H9 (cell line): Measurements from ENCODE around the gene TINAG. TPM values are rescaled to one million over a fixed set of nuclear protein-coding genes. Genes with fewer than 3 reads are reported as not detected.

Source experiments
- DNase-seq: peaks from one replicate; pipeline ENCODE4 v3.0.0-alpha.2; 2017
- H2AFZ ChIP-seq: one replicate; pipeline ENCODE4 v1.6.1; 2013; ENCODE audit warnings: mild to moderate bottlenecking, low read length, control low read depth, moderate library complexity
- H2AK5ac ChIP-seq: 2 replicates; pipeline ENCODE4 v1.6.1; 2013; ENCODE audit warnings: low read length, control low read depth, mixed read lengths; ENCODE audit not compliant: insufficient read length
- H2BK120ac ChIP-seq: one replicate; pipeline ENCODE4 v1.6.1; 2013; ENCODE audit warnings: low read depth, mild to moderate bottlenecking, low read length, control low read depth, inconsistent platforms; ENCODE audit not compliant: poor library complexity, severe bottlenecking
- H2BK12ac ChIP-seq: 2 replicates; pipeline ENCODE4 v1.6.1; 2013; ENCODE audit warnings: low read length, control low read depth, mixed read lengths, low read depth; ENCODE audit not compliant: insufficient read length
- H2BK15ac ChIP-seq: 2 replicates; pipeline ENCODE4 v1.6.1; 2013; ENCODE audit warnings: low read depth, low read length, control low read depth
- H2BK20ac ChIP-seq: one replicate; pipeline ENCODE4 v1.6.1; 2013; ENCODE audit warnings: low read depth, mild to moderate bottlenecking, low read length, control low read depth, inconsistent platforms; ENCODE audit not compliant: poor library complexity, severe bottlenecking
- H2BK5ac ChIP-seq: 2 replicates; pipeline ENCODE4 v1.6.1; 2013; ENCODE audit warnings: low read length, control low read depth, mixed read lengths; ENCODE audit not compliant: insufficient read length
- H3K14ac ChIP-seq: 2 replicates; pipeline ENCODE4 v1.6.1; 2013; ENCODE audit warnings: low read length, control low read depth; ENCODE audit not compliant: insufficient read depth
- H3K18ac ChIP-seq: 2 replicates; pipeline ENCODE4 v1.6.1; 2013; ENCODE audit warnings: low read depth, mild to moderate bottlenecking, mixed read lengths, low read length, control low read depth; ENCODE audit not compliant: insufficient read length
- H3K23ac ChIP-seq: 2 replicates; pipeline ENCODE4 v1.6.1; 2013; ENCODE audit warnings: low read length, control low read depth, mixed read lengths, low read depth; ENCODE audit not compliant: insufficient read length
- H3K23me2 ChIP-seq: 2 replicates; pipeline ENCODE4 v1.6.1; 2013; ENCODE audit warnings: low read depth, mild to moderate bottlenecking, mixed read lengths, low read length, control low read depth; ENCODE audit not compliant: insufficient read length, poor library complexity, severe bottlenecking
- H3K27ac ChIP-seq: 2 replicates; pipeline ENCODE4 v1.5.1; 2013; ENCODE audit warnings: low read length, control low read depth, mixed read lengths, low read depth; ENCODE audit not compliant: insufficient read length
- H3K27me3 ChIP-seq: 2 replicates; pipeline ENCODE4 v1.6.1; 2013; ENCODE audit warnings: low read length, control low read depth, inconsistent platforms; ENCODE audit not compliant: insufficient read depth
- H3K4ac ChIP-seq: 2 replicates; pipeline ENCODE4 v1.6.1; 2013; ENCODE audit warnings: low read depth, mild to moderate bottlenecking, control low read depth, inconsistent platforms, low read length, moderate library complexity
- H3K4me1 ChIP-seq: 2 replicates; pipeline ENCODE4 v1.6.1; 2013; ENCODE audit warnings: low read length, control low read depth, inconsistent platforms; ENCODE audit not compliant: insufficient read depth
- H3K4me2 ChIP-seq: 2 replicates; pipeline ENCODE4 v1.6.1; 2013; ENCODE audit warnings: low read length, control low read depth, mixed read lengths; ENCODE audit not compliant: insufficient read length, insufficient read depth
- H3K56ac ChIP-seq: 2 replicates; pipeline ENCODE4 v1.6.1; 2013; ENCODE audit warnings: low read depth, mild to moderate bottlenecking, mixed read lengths, low read length, control low read depth; ENCODE audit not compliant: insufficient read length
- H3K79me1 ChIP-seq: 2 replicates; pipeline ENCODE4 v1.6.1; 2013; ENCODE audit warnings: low read depth, mild to moderate bottlenecking, moderate library complexity, low read length, control low read depth, inconsistent platforms; ENCODE audit not compliant: insufficient read depth, poor library complexity, severe bottlenecking
- H3K79me2 ChIP-seq: 2 replicates; pipeline ENCODE4 v1.6.1; 2013; ENCODE audit warnings: low read length, control low read depth, inconsistent platforms; ENCODE audit not compliant: insufficient read depth
- H3K9ac ChIP-seq: 2 replicates; pipeline ENCODE4 v1.6.1; 2013; ENCODE audit warnings: low read length, control low read depth, mixed read lengths; ENCODE audit not compliant: insufficient read length; ENCODE audit errors: extremely low read depth
- H3K9me3 ChIP-seq: one replicate; pipeline ENCODE4 v1.6.1; 2013; ENCODE audit warnings: low read depth, low read length, inconsistent platforms; ENCODE audit not compliant: control insufficient read depth
- H3T11ph ChIP-seq: one replicate; pipeline ENCODE4 v1.6.1; 2013; ENCODE audit warnings: mild to moderate bottlenecking, low read length, control low read depth, inconsistent platforms
- H4K20me1 ChIP-seq: one replicate; pipeline ENCODE4 v1.6.1; 2013; ENCODE audit not compliant: control insufficient read depth, insufficient read length, insufficient read depth
- H4K5ac ChIP-seq: 2 replicates; pipeline ENCODE4 v1.6.1; 2013; ENCODE audit warnings: low read depth, mild to moderate bottlenecking, mixed read lengths, low read length, control low read depth; ENCODE audit not compliant: insufficient read length
- H4K8ac ChIP-seq: replicated peaks from 2 replicates; pipeline ENCODE4 v1.6.1; 2013; ENCODE audit warnings: low read length, control low read depth, mixed read lengths, low read depth; ENCODE audit not compliant: insufficient read length
- H4K91ac ChIP-seq: 2 replicates; pipeline ENCODE4 v1.6.1; 2013; ENCODE audit warnings: low read depth, mild to moderate bottlenecking, moderate library complexity, mixed read lengths, low read length, control low read depth; ENCODE audit not compliant: insufficient read length
- H3K27ac Mint-ChIP-seq, 3 experiments: 2 replicates in 2 of 3; 3 replicates in 1 of 3; pipeline ENCODE4 v1.8.0; 2020 to 2021; ENCODE audit warnings: mixed read lengths in 3 of 3, mild to moderate bottlenecking in 1 of 3, moderate library complexity in 1 of 3
- H3K27me3 Mint-ChIP-seq: 2 replicates; pipeline ENCODE4 v1.8.0; 2021; ENCODE audit warnings: low read depth, mild to moderate bottlenecking, moderate library complexity, mixed read lengths
- H3K36me3 Mint-ChIP-seq, 3 experiments: 2 replicates in 2 of 3; 3 replicates in 1 of 3; pipeline ENCODE4 v1.8.0; 2020 to 2021; ENCODE audit warnings: low read depth in 3 of 3, mixed read lengths in 3 of 3; ENCODE audit not compliant: insufficient read depth in 1 of 3
- H3K4me1 Mint-ChIP-seq, 2 experiments: 2 replicates each; pipeline ENCODE4 v1.8.0; 2020; ENCODE audit warnings: mixed read lengths in 2 of 2
- H3K4me3 Mint-ChIP-seq, 2 experiments: 2 replicates in 1 of 2; 3 replicates in 1 of 2; pipeline ENCODE4 v1.8.0; 2020 to 2021; ENCODE audit warnings: mild to moderate bottlenecking in 2 of 2, mixed read lengths in 2 of 2, moderate library complexity in 1 of 2
- H3K9me3 Mint-ChIP-seq, 2 experiments: 2 replicates in 1 of 2; 3 replicates in 1 of 2; pipeline ENCODE4 v1.8.0; 2020; ENCODE audit warnings: mild to moderate bottlenecking in 2 of 2, mixed read lengths in 2 of 2, moderate library complexity in 1 of 2
- CTCF ChIP-seq: fragments of 200-600 bp; sonication (generic); conservative IDR thresholded peaks from 3 replicates; pipeline ENCODE4 v1.8.0; 2021; ENCODE audit warnings: antibody characterized with exemption, mild to moderate bottlenecking
- WGBS: extraction: QIAGEN DNeasy Blood & Tissue Kit; methylation state at CpG from one replicate; pipeline ENCODE4 v1.1.7; 2013; ENCODE audit warnings: missing lambda C conversion rate, low lambda C conversion rate, mixed read lengths; ENCODE audit not compliant: insufficient read length; ENCODE audit errors: extremely low coverage; 5-methylcytosine and 5-hydroxymethylcytosine counted together
- total RNA-seq: library from RNA; stranded (reverse); gene quantifications from 2 replicates; pipeline ENCODE4 v1.2.1, GENCODE V29; 2021

TINAG gene
- total RNA-seq, 1 experiment from 2014 or later = not detected

- Mint-ChIP-seq H3K27me3 (no peaks in the 10 kb centered on the region), H3K4me1 (no peaks in the 10 kb centered on the region), H3K27ac (no peak overlapping the region), H3K4me3 (no peak overlapping the region), H3K36me3 (no peaks in the 10 kb centered on the region; a peak in 1 of 7 replicates), H3K9me3 (no peaks in the 10 kb centered on the region)
- DNase-seq = no peak
- H3K4me2 ChIP-seq = no peak overlapping the region
- H3K23me2 ChIP-seq = no peaks in the 10 kb centered on the region
- no peaks in the 10 kb centered on the region for H3K27me3 ChIP-seq
- no peak overlapping the region for H3K18ac ChIP-seq
- H3K9ac ChIP-seq = no peak overlapping the region
- no peak overlapping the region for H2BK15ac ChIP-seq
- H4K20me1 ChIP-seq = no peaks in the 10 kb centered on the region
- no peak overlapping the region for H2BK5ac ChIP-seq
- H3K23ac ChIP-seq = no peak overlapping the region
- no peak overlapping the region for H4K8ac ChIP-seq
- TF ChIP-seq CTCF = no peak
- no peak overlapping the region for H3K56ac ChIP-seq
- H2AFZ ChIP-seq = no peak overlapping the region
- no peaks in the 10 kb centered on the region for H3K4me1 ChIP-seq
- no peaks in the 10 kb centered on the region for H3K9me3 ChIP-seq
- H3K27ac ChIP-seq = no peak overlapping the region
- H2BK20ac ChIP-seq = no peak overlapping the region
- H3K4ac ChIP-seq = no peak overlapping the region
- no CpG with 5 or more reads among the region's 2 CpGs for WGBS
- H2AK5ac ChIP-seq = no peak overlapping the region
- H4K5ac ChIP-seq = no peak overlapping the region
- no peaks in the 10 kb centered on the region for H3K79me2 ChIP-seq
- H2BK12ac ChIP-seq = no peak overlapping the region
- H4K91ac ChIP-seq = no peak overlapping the region
- no peaks in the 10 kb centered on the region for H3K79me1 ChIP-seq
- no peak overlapping the region for H2BK120ac ChIP-seq
- H3K14ac ChIP-seq = no peak overlapping the region
- H3T11ph ChIP-seq = no peak overlapping the region
Observed at GRCh38 chr6:54377776-54378175, 69.5 kb downstream of the TINAG start.
